Adipocyte (in vitro differentiated cells): Measurements from ENCODE around the gene TCAIM.

Source experiments
- DNase-seq: peaks from one replicate; pipeline ENCODE4 v3.0.0-alpha.2; 2015; ENCODE audit warnings: low read depth
- H3K27me3 ChIP-seq: replicated peaks from 2 replicates; pipeline ENCODE4 v1.7.0; 2013; ENCODE audit warnings: mild to moderate bottlenecking, low read length, moderate library complexity; ENCODE audit not compliant: control insufficient read depth, insufficient read depth
- H3K36me3 ChIP-seq: 2 replicates; pipeline ENCODE4 v1.7.0; 2013; ENCODE audit warnings: low read length, mild to moderate bottlenecking, moderate library complexity; ENCODE audit not compliant: control insufficient read depth, insufficient read depth, severe bottlenecking
- H3K4me1 ChIP-seq: 2 replicates; pipeline ENCODE4 v1.7.0; 2013; ENCODE audit warnings: mild to moderate bottlenecking, low read length, moderate library complexity; ENCODE audit not compliant: control insufficient read depth, insufficient read depth
- H3K4me3 ChIP-seq: 2 replicates; pipeline ENCODE4 v1.7.0; 2013; ENCODE audit warnings: mild to moderate bottlenecking, low read length, moderate library complexity
- H3K9ac ChIP-seq: 2 replicates; pipeline ENCODE4 v1.7.0; 2013; ENCODE audit warnings: mild to moderate bottlenecking, low read length, moderate library complexity
- H3K9me3 ChIP-seq: 2 replicates; pipeline ENCODE4 v1.7.0; 2013; ENCODE audit warnings: mild to moderate bottlenecking, low read length, moderate library complexity; ENCODE audit not compliant: control insufficient read depth

TCAIM gene

DNA sequence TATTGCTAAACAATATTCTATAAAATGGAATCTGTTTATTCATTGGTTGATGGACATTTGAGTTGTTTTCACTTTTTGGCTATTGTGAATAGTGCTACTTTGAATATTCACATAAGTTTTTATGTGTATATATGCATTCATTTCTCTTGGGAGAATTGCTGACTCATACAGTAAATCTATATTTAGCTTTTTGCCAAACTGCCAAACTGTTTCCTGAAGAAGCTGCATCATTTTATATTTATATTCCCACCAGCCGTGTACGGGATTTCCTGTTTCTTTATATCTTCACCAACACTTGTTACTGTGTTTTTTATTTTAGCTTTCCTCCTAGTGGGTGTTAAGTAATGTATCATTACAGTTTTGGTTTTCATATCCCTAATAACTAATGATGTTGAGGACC, 12.5 kb upstream of the TCAIM start:
- H3K36me3 ChIP-seq, result no peaks in the 10 kb centered on the region
- DNase-seq, result peak; percentile 26
- no peak overlapping the region for H3K9ac ChIP-seq
- no peak overlapping the region for H3K4me3 ChIP-seq
- no peaks in the 10 kb centered on the region for H3K27me3 ChIP-seq
- H3K4me1 ChIP-seq, result no peaks in the 10 kb centered on the region
- H3K9me3 ChIP-seq, result no peaks in the 10 kb centered on the region

GRCh38 chr3:44326515-44326914, 12.1 kb upstream of the TCAIM start:
- Histone ChIP-seq H3K36me3 (no peaks in the 10 kb centered on the region), H3K9me3 (no peaks in the 10 kb centered on the region), H3K27me3 (no peaks in the 10 kb centered on the region), H3K4me3 (no peak overlapping the region), H3K4me1 (no peaks in the 10 kb centered on the region), H3K9ac (no peak overlapping the region)
- no peak for DNase-seq

DNA sequence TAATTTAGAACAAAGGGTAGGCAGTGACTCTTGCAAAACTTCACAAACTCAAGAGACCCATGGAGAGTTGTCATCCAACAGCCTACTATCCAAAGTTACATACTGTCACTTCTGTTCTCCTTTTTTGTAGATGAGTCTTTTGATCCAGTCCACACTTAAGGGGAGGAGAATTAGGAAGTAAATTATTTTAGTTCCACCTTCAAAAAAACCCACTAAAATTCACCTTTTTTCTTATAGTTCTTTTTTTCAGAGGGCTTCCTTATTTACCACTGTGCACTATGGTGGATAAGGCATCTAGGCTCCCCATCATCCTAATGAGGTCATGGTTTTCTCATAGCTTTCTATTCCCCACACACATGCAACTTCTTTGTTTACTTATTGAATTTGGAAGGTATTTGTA, 8.6 kb upstream of the TCAIM start:
- no peak for DNase-seq
- Histone ChIP-seq H3K9ac (no peak overlapping the region), H3K4me1 (no peaks in the 10 kb centered on the region), H3K9me3 (no peaks in the 10 kb centered on the region), H3K36me3 (no peaks in the 10 kb centered on the region), H3K27me3 (no peaks in the 10 kb centered on the region), H3K4me3 (no peak overlapping the region)

GRCh38 chr3:44330444-44330843, 8.1 kb upstream of the TCAIM start:
- DNase-seq, result no peak
- H3K4me1 ChIP-seq, result no peaks in the 10 kb centered on the region
- no peaks in the 10 kb centered on the region for H3K9me3 ChIP-seq
- no peak overlapping the region for H3K9ac ChIP-seq
- H3K4me3 ChIP-seq, result no peak overlapping the region
- H3K27me3 ChIP-seq, result no peaks in the 10 kb centered on the region
- H3K36me3 ChIP-seq, result no peaks in the 10 kb centered on the region

DNA sequence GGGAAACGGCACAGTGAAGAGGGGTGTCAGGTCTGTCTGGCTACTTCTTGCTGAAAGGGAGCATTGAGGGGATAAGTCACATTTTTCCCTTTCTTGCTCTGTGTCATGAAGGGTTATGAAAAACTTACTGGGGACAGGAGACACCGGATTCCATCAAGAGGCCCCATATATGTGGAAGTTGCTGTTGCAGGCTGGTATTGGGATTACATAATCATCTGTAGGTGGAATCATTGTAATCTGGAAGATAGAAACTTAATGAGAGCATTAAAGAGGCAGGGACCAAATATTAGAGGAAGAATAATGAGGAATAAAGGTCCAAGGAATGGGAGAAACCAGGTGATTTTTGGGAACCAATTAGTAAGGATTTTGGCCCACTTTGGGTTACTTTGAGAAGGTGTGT, 4.2 kb upstream of the TCAIM start:
- no peaks in the 10 kb centered on the region for H3K9me3 ChIP-seq
- H3K36me3 ChIP-seq, result no peaks in the 10 kb centered on the region
- no peak for DNase-seq
- H3K9ac ChIP-seq, result no peak overlapping the region
- H3K4me3 ChIP-seq, result no peak overlapping the region
- H3K4me1 ChIP-seq, result peaks cover 6% of the 10 kb centered on the region
- H3K27me3 ChIP-seq, result no peaks in the 10 kb centered on the region

- peak overlapping the region; percentile 88 for H3K9ac ChIP-seq
- no peaks in the 10 kb centered on the region for H3K9me3 ChIP-seq
- peak overlapping the region; percentile 91 for H3K4me3 ChIP-seq
- DNase-seq, result peak; percentile 19
- H3K27me3 ChIP-seq, result no peaks in the 10 kb centered on the region
- no peaks in the 10 kb centered on the region for H3K36me3 ChIP-seq
- H3K4me1 ChIP-seq, result peaks cover 18% of the 10 kb centered on the region
Observed at GRCh38 chr3:44337248-44337785, 1.2 kb upstream of the TCAIM start.

DNA sequence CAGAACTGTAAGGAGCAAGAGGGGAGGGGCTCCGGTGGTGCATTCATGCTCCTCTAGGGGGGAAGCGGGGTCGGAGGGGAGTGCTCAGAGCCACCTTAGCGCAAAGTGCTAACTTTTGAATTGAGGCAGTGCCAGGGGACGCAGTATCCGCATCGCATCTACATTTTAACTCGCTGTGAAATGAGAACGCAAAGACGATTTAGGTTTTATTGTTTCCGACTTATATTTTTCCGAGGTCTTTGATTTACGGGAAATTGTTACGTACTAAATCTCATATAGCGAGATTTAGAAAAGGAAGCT, 212 bp downstream of the TCAIM start:
- H3K9ac ChIP-seq, result peak overlapping the region; percentile 88
- no peaks in the 10 kb centered on the region for H3K36me3 ChIP-seq
- DNase-seq, result no peak
- H3K27me3 ChIP-seq, result no peaks in the 10 kb centered on the region
- H3K4me3 ChIP-seq, result peak overlapping the region; percentile 91
- no peaks in the 10 kb centered on the region for H3K9me3 ChIP-seq
- H3K4me1 ChIP-seq, result peaks cover 22% of the 10 kb centered on the region

DNA sequence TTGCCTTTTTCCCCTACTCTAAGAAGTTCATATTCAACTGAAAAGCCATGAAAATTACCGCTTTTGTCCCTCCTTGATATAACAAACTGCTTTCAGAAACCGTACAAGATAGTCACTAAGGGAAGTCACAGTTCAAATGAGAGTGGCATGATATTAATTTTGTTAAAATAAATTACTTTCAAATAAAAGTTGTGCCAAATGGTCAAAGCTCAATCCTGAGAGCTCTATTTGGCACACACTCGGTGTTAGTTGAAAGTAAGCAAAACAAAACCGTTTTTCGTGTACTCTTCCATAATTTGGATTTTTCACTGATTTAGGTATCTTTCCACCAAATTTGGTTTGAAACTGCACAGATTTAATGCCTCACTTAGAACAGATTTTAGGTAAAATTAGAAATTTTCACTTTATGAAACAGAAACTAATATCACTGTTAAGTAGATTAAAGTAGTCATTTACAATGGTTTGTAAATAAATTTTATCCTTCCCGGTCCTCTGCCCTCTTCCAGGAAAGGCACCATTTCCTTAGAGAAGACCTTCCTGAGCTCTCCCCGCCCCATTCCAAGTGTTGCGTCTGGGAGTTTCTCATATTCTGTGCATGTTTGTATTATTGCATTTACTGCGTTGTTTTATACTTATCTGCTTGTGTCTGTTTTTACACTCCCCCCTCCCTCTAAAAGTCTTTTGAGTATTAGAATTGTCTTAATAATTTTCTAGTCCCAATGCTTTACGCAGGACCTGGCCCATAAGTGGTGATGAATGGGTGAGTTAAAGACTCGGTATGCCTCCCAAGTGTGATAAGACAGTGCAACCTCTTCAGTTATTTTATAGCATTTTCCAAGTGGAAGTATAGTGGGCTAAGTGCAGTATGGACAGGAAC, 853 bp downstream of the TCAIM start:
- no peaks in the 10 kb centered on the region for H3K36me3 ChIP-seq
- H3K9ac ChIP-seq, result peak overlapping the region; percentile 88
- peaks cover 22% of the 10 kb centered on the region for H3K4me1 ChIP-seq
- H3K4me3 ChIP-seq, result peak overlapping the region; percentile 91
- no peaks in the 10 kb centered on the region for H3K27me3 ChIP-seq
- H3K9me3 ChIP-seq, result no peaks in the 10 kb centered on the region
- DNase-seq, result peak; percentile 27

DNA sequence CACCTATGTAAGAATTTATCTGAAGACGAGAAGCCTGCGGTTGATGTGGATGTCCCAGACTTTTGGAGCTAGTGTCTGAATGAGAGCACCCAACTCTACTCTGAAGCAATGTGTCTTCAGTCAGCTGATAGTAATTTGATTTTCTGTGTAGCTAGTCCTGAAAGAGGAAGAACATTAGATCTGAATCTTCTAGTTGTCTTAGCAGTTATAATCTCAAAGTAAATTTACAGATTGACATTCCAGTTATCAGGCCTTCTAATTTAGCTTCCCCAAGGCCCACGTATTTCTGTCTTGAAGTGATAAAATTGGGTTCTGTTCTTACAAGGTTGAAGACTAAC, 1.5 kb downstream of the TCAIM start:
- Histone ChIP-seq H3K36me3 (no peaks in the 10 kb centered on the region), H3K4me1 (peaks cover 22% of the 10 kb centered on the region), H3K9ac (no peak overlapping the region), H3K4me3 (peak overlapping the region; percentile 91), H3K27me3 (no peaks in the 10 kb centered on the region), H3K9me3 (no peaks in the 10 kb centered on the region)
- DNase-seq, result no peak

GRCh38 chr3:44342176-44342790, 3.7 kb downstream of the TCAIM start:
- peaks cover 22% of the 10 kb centered on the region for H3K4me1 ChIP-seq
- no peaks in the 10 kb centered on the region for H3K36me3 ChIP-seq
- H3K9ac ChIP-seq, result no peak overlapping the region
- no peak overlapping the region for H3K4me3 ChIP-seq
- DNase-seq, result peak; percentile 88
- no peaks in the 10 kb centered on the region for H3K9me3 ChIP-seq
- H3K27me3 ChIP-seq, result no peaks in the 10 kb centered on the region

DNA sequence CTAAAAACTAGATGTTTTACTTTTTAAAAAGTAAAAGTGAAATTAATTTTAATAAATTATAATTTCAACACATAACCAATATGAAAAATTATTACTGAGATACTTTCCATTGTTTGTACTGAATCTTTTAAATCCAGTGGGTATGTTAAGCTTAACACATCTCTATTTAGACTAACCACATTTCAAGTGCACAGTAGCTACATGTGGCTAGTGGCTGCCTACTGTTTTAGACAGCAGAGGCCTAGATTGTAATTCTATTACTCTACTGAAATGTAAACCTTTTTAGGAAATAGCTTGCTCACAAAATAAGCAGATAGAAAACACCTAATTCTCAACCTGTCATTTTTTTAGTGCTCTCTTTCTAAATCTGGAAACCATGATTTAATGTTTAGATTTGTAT, 4.9 kb downstream of the TCAIM start:
- no peak overlapping the region for H3K4me3 ChIP-seq
- H3K27me3 ChIP-seq, result no peaks in the 10 kb centered on the region
- no peaks in the 10 kb centered on the region for H3K36me3 ChIP-seq
- H3K9me3 ChIP-seq, result no peaks in the 10 kb centered on the region
- no peak overlapping the region for H3K9ac ChIP-seq
- no peak for DNase-seq
- H3K4me1 ChIP-seq, result peaks cover 17% of the 10 kb centered on the region
